WTC11 (cell line): Measurements from ENCODE around the gene RPL7L1. TPM values are rescaled to one million over a fixed set of nuclear protein-coding genes. Genes with fewer than 3 reads are reported as not detected.

ENCODE experiments used
- ATAC-seq: fragments of 200-7000 bp; cut with Tn5 transposase; 2 replicates; pipeline ENCODE4 v1.10.0; 2021; ENCODE audit warnings: mild to moderate bottlenecking, moderate library complexity
- CTCF ChIA-PET: fragments of 300-600 bp; sonication (Branson Sonifier 250); formaldehyde crosslinking; loops from one replicate; lab custom pipeline; 2021; ENCODE audit warnings: antibody characterized with exemption; lab: Charles Lee
- POLR2A ChIA-PET: fragments of 350-600 bp; sonication (Branson Sonifier 250); formaldehyde crosslinking; loops from one replicate; lab custom pipeline; 2021; ENCODE audit warnings: antibody characterized with exemption; lab: Charles Lee
- DNase-seq: peaks from one replicate; pipeline ENCODE4 v3.0.0; 2021; ENCODE audit warnings: low spot score
- H3K27ac Mint-ChIP-seq: 2 replicates; pipeline ENCODE4 v1.8.0; 2021; ENCODE audit warnings: mixed read lengths
- H3K27me3 Mint-ChIP-seq: 2 replicates; pipeline ENCODE4 v1.8.0; 2021; ENCODE audit warnings: low read depth, mild to moderate bottlenecking, moderate library complexity, mixed read lengths
- H3K36me3 Mint-ChIP-seq: 2 replicates; pipeline ENCODE4 v1.8.0; 2021; ENCODE audit warnings: mixed read lengths
- H3K4me1 Mint-ChIP-seq: 2 replicates; pipeline ENCODE4 v1.8.0; 2022; ENCODE audit warnings: mixed read lengths
- H3K4me3 Mint-ChIP-seq: 2 replicates; pipeline ENCODE4 v1.8.0; 2021; ENCODE audit warnings: mild to moderate bottlenecking, moderate library complexity, mixed read lengths
- H3K9me3 Mint-ChIP-seq: 2 replicates; pipeline ENCODE4 v1.8.0; 2021; ENCODE audit warnings: mixed read lengths
- CBFB ChIP-seq: sonication (generic); formaldehyde crosslinking; IDR thresholded peaks from 2 replicates; pipeline ENCODE4 v1.8.1; 2022; ENCODE audit warnings: mild to moderate bottlenecking, low read depth, missing genetic modification reagents
- ELF4 ChIP-seq: sonication (generic); formaldehyde crosslinking; IDR thresholded peaks from 2 replicates; pipeline ENCODE4 v1.8.1; 2022; ENCODE audit warnings: low read depth, mild to moderate bottlenecking, moderate library complexity, missing genetic modification reagents
- ETV6 ChIP-seq: sonication (generic); formaldehyde crosslinking; IDR thresholded peaks from 2 replicates; pipeline ENCODE4 v1.8.1; 2022; ENCODE audit warnings: mild to moderate bottlenecking, missing genetic modification reagents
- IRF2 ChIP-seq: sonication (generic); formaldehyde crosslinking; IDR thresholded peaks from 2 replicates; pipeline ENCODE4 v1.8.0; 2022; ENCODE audit warnings: low read depth, missing genetic modification reagents, borderline replicate concordance
- JAZF1 ChIP-seq: fragments of 250-450 bp; sonication (Bioruptor Pico); IDR thresholded peaks from 2 replicates; pipeline ENCODE4 v1.9.0; 2021; ENCODE audit warnings: moderate library complexity, mild to moderate bottlenecking, inconsistent platforms
- NFATC4 ChIP-seq: fragments of 250-450 bp; sonication (Bioruptor Pico); IDR thresholded peaks from 2 replicates; pipeline ENCODE4 v1.9.0; 2021; ENCODE audit warnings: mild to moderate bottlenecking
- SMAD3 ChIP-seq: sonication (generic); formaldehyde crosslinking; IDR thresholded peaks from 2 replicates; pipeline ENCODE4 v1.8.0; 2022; ENCODE audit warnings: missing genetic modification reagents, mild to moderate bottlenecking, borderline replicate concordance
- TEAD1 ChIP-seq: sonication (generic); formaldehyde crosslinking; IDR thresholded peaks from 2 replicates; pipeline ENCODE4 v1.8.0; 2022; ENCODE audit warnings: mild to moderate bottlenecking, missing genetic modification reagents
- ZMAT4 ChIP-seq: fragments of 250-450 bp; sonication (Bioruptor Pico); IDR thresholded peaks from 2 replicates; pipeline ENCODE4 v1.9.0; 2021; ENCODE audit warnings: mild to moderate bottlenecking
- ZNF219 ChIP-seq: sonication (generic); formaldehyde crosslinking; IDR thresholded peaks from 2 replicates; pipeline ENCODE4 v1.8.0; 2023; ENCODE audit warnings: missing genetic modification reagents, mild to moderate bottlenecking, borderline replicate concordance
- ZNF416 ChIP-seq: fragments of 250-450 bp; sonication (Bioruptor Pico); IDR thresholded peaks from 2 replicates; pipeline ENCODE4 v1.9.0; 2021; ENCODE audit warnings: mild to moderate bottlenecking, inconsistent platforms
- ZNF512 ChIP-seq: sonication (generic); formaldehyde crosslinking; IDR thresholded peaks from 2 replicates; pipeline ENCODE4 v1.8.1; 2022; ENCODE audit warnings: missing genetic modification reagents, borderline replicate concordance
- ZNF671 ChIP-seq: fragments of 250-450 bp; sonication (Bioruptor Pico); IDR thresholded peaks from 2 replicates; pipeline ENCODE4 v1.8.0; 2021; ENCODE audit warnings: mild to moderate bottlenecking
- total RNA-seq: library from RNA; stranded (reverse); gene quantifications from 3 replicates; pipeline ENCODE4 v1.2.3, GENCODE V29; 2021
- TF ChIP-seq, protein P1 (sequence below): sonication (generic); formaldehyde crosslinking; IDR thresholded peaks from 2 replicates; pipeline ENCODE4 v1.8.1; 2023; ENCODE audit warnings: mild to moderate bottlenecking, missing genetic modification reagents, moderate library complexity
- TF ChIP-seq, protein P2 (sequence below): fragments of 250-450 bp; sonication (Bioruptor Pico); conservative IDR thresholded peaks from 2 replicates; pipeline ENCODE4 v1.9.0; 2021; ENCODE audit warnings: mild to moderate bottlenecking
- TF ChIP-seq, protein P3 (sequence below): sonication (generic); formaldehyde crosslinking; IDR thresholded peaks from 2 replicates; pipeline ENCODE4 v1.8.1; 2022; ENCODE audit warnings: mild to moderate bottlenecking, moderate library complexity, missing genetic modification reagents
- TF ChIP-seq, protein P4 (sequence below): sonication (generic); formaldehyde crosslinking; IDR thresholded peaks from 2 replicates; pipeline ENCODE4 v1.8.0; 2022; ENCODE audit warnings: mild to moderate bottlenecking, missing genetic modification reagents
- TF ChIP-seq, protein P5 (sequence below): fragments of 250-450 bp; sonication (Bioruptor Pico); IDR thresholded peaks from 2 replicates; pipeline ENCODE4 v1.9.0; 2021; ENCODE audit warnings: mild to moderate bottlenecking

Gene RPL7L1
- total RNA-seq, 1 experiment from 2014 or later = 107 TPM

- CTCF ChIA-PET = interaction anchor here (1.6 kb wide), 1 partner anchor 100 kb away, joined by 4 read pairs; the partner anchor contains the start of genes KLHDC3 and MEA1
- POLR2A ChIA-PET = no interaction called here
- no peaks in the 10 kb centered on the region for H3K9me3 Mint-ChIP-seq
- H3K36me3 Mint-ChIP-seq = no peaks in the 10 kb centered on the region
- no peak overlapping the region for H3K4me3 Mint-ChIP-seq
- ATAC-seq (no peak), DNase-seq (no peak)
- TF ChIP-seq, protein P1, sequence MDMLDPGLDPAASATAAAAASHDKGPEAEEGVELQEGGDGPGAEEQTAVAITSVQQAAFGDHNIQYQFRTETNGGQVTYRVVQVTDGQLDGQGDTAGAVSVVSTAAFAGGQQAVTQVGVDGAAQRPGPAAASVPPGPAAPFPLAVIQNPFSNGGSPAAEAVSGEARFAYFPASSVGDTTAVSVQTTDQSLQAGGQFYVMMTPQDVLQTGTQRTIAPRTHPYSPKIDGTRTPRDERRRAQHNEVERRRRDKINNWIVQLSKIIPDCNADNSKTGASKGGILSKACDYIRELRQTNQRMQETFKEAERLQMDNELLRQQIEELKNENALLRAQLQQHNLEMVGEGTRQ = no peak
- TF ChIP-seq NFATC4 (no peak), ETV6 (CRISPR knock-in tag) (no peak)
- TF ChIP-seq, protein P2, sequence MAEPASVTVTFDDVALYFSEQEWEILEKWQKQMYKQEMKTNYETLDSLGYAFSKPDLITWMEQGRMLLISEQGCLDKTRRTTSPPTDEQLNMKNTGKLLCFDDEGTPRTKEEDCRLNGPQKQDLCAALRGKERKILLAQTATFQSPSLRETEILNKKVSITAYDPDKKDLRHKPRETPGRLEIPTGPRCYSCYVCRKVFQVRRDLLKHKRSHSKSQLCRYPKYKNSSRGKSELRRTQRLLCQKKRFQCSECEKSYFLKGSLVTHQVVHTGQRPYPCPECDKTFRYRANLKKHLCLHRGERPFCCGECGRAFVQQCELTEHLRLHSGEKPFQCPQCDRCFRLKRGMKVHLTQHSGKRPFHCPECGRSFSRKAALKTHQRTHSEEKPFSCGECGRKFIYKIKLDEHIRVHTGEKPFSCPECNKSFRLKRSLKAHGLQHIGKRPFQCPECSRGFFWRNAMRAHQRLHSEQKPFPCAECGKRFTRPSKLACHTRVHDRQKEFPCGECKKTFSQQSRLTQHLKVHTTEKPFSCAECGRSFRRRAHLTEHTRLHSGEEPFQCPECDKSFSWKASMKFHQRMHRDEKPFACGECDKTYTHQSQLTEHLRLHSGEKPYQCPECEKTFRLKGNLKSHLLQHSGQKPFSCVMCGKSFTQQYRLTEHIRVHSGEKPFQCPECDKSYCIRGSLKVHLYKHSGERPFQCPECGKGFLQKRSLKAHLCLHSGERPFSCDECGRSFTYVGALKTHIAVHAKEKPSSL (CRISPR knock-in tag) = no peak
- TF ChIP-seq, protein P3, sequence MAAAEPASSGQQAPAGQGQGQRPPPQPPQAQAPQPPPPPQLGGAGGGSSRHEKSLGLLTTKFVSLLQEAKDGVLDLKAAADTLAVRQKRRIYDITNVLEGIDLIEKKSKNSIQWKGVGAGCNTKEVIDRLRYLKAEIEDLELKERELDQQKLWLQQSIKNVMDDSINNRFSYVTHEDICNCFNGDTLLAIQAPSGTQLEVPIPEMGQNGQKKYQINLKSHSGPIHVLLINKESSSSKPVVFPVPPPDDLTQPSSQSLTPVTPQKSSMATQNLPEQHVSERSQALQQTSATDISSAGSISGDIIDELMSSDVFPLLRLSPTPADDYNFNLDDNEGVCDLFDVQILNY = no peak
- H3K27ac Mint-ChIP-seq = no peak overlapping the region
- H3K4me1 Mint-ChIP-seq = peaks cover 5% of the 10 kb centered on the region
- H3K27me3 Mint-ChIP-seq = no peaks in the 10 kb centered on the region; the same call in 1 of the 2 replicates
These were observed 35.1 kb downstream of the RPL7L1 start for GRCh38 chr6:42914546-42914945.

DNA sequence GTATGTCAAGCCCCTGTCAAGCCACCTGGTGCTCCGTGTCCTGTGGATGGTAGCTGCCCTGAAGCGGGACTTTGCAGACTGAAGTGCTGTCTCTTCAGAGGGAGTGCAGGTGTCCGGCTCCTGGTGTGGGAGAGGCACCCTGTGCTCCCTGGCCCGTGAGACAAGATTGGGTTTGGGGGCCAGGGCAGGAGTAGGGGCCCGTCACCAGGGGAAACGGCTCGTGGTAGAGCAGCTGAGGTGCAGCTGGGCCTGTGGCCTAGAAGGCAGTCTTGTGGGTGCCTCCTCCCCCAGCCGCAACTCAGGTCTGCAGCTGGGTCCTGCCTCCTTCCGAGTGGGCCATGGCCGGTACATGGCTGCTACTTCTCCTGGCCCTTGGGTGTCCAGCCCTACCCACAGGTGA lies 36.3 kb downstream of the RPL7L1 start, which contains the start of gene PTCRA:
TSS of gene PTCRA (plus strand) at position 322 of the 400 bp plus-strand sequence. CDS start at position 339, 17 bp downstream.
- no peak for TF ChIP-seq ZNF416
- TF ChIP-seq SMAD3 = no peak
- no peak within 1 kb of the TSS for H3K4me3 Mint-ChIP-seq
- CTCF ChIA-PET = no interaction called here
- no peak within 1 kb of the TSS for H3K27ac Mint-ChIP-seq
- POLR2A ChIA-PET = no interaction called here
- no peaks in the 10 kb centered on the region for H3K9me3 Mint-ChIP-seq
- H3K36me3 Mint-ChIP-seq = no peaks in the 10 kb centered on the region
- ATAC-seq (no peak), DNase-seq (no peak)
- no peaks in the 10 kb centered on the region; the same call in 1 of the 2 replicates for H3K27me3 Mint-ChIP-seq
- peaks cover 5% of the 10 kb centered on the region for H3K4me1 Mint-ChIP-seq

GRCh38 chr6:42916288-42916687 lies 36.9 kb downstream of the RPL7L1 start:
- ATAC-seq (no peak), DNase-seq (no peak)
- Mint-ChIP-seq H3K4me1 (peaks cover under 1% of the 10 kb centered on the region; the same call in 1 of the 2 replicates), H3K4me3 (no peak overlapping the region), H3K9me3 (no peaks in the 10 kb centered on the region), H3K36me3 (no peaks in the 10 kb centered on the region), H3K27ac (no peak overlapping the region), H3K27me3 (no peaks in the 10 kb centered on the region; the same call in 1 of the 2 replicates)
- ChIA-PET POLR2A (interaction anchor here (1.3 kb wide), 1 partner anchor 13 kb away, joined by 5 read pairs; the partner anchor contains the start of gene CNPY3), CTCF (interaction anchor here (1.2 to 1.3 kb wide), 2 partner anchors 9 to 13 kb away, joined by 3 to 4 read pairs; partner anchors contain the start of gene CNPY3)
- no peak for TF ChIP-seq ZNF512
- TF ChIP-seq, protein P2 (CRISPR knock-in tag) = no peak
- TF ChIP-seq TEAD1 (CRISPR knock-in tag) = no peak
- no peak for TF ChIP-seq ZNF219
- no peak for TF ChIP-seq ELF4
- TF ChIP-seq, protein P4, sequence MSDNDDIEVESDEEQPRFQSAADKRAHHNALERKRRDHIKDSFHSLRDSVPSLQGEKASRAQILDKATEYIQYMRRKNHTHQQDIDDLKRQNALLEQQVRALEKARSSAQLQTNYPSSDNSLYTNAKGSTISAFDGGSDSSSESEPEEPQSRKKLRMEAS (CRISPR knock-in tag) = no peak
- TF ChIP-seq CBFB (CRISPR knock-in tag) = no peak
- TF ChIP-seq ZNF671 = no peak
- no peak for TF ChIP-seq JAZF1 (CRISPR knock-in tag)
- TF ChIP-seq IRF2 (CRISPR knock-in tag) = no peak
- TF ChIP-seq, protein P5, sequence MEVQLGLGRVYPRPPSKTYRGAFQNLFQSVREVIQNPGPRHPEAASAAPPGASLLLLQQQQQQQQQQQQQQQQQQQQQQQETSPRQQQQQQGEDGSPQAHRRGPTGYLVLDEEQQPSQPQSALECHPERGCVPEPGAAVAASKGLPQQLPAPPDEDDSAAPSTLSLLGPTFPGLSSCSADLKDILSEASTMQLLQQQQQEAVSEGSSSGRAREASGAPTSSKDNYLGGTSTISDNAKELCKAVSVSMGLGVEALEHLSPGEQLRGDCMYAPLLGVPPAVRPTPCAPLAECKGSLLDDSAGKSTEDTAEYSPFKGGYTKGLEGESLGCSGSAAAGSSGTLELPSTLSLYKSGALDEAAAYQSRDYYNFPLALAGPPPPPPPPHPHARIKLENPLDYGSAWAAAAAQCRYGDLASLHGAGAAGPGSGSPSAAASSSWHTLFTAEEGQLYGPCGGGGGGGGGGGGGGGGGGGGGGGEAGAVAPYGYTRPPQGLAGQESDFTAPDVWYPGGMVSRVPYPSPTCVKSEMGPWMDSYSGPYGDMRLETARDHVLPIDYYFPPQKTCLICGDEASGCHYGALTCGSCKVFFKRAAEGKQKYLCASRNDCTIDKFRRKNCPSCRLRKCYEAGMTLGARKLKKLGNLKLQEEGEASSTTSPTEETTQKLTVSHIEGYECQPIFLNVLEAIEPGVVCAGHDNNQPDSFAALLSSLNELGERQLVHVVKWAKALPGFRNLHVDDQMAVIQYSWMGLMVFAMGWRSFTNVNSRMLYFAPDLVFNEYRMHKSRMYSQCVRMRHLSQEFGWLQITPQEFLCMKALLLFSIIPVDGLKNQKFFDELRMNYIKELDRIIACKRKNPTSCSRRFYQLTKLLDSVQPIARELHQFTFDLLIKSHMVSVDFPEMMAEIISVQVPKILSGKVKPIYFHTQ (CRISPR knock-in tag) = no peak
- no peak for TF ChIP-seq ZMAT4 (CRISPR knock-in tag)
